Measurements from ENCODE around the gene MAP1LC3C. TPM values are rescaled to one million over a fixed set of nuclear protein-coding genes. Genes with fewer than 3 reads are reported as not detected.
"Not testable (repeated sequence)": the region's sequence is repeated elsewhere in the genome, so short reads cannot be mapped to it uniquely, and the experiment has no call there.

MAP1LC3C gene
- total RNA-seq, 1 experiment from 2014 or later: not detected

DNA sequence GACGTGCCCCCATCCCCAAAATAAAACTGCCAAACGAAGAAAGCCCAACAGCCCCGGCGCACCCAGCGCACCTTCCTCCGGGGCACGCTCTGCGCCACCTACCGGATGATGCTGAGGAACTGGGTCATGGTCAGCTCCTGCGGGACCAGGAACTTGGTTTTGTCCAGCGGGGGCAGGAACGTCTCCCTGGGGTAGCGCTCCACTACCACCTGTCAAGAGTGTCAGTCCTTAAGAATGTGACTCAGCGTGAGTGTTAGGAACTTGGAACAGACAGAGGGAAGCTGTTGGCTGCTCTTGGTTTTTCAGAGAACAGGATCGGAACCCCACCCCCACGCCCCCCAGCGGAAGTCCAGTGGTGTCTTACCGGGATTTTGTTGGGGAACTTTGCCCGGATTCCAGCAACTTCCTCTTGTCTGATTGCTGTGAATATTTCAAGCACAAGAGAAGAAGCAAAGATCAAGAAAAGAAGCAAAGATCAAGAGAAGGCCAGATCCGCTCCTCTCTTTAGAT lies 431 bp downstream of the MAP1LC3C start:
- peak; percentile 75 for DNase-seq (ENCODE audit: low read depth)
- in situ Hi-C loops (cut with HindIII; ENCODE audit: low pct_unique_long_range_greater_than_20kb, low sequenced_read_pairs): no loop called here

DNA sequence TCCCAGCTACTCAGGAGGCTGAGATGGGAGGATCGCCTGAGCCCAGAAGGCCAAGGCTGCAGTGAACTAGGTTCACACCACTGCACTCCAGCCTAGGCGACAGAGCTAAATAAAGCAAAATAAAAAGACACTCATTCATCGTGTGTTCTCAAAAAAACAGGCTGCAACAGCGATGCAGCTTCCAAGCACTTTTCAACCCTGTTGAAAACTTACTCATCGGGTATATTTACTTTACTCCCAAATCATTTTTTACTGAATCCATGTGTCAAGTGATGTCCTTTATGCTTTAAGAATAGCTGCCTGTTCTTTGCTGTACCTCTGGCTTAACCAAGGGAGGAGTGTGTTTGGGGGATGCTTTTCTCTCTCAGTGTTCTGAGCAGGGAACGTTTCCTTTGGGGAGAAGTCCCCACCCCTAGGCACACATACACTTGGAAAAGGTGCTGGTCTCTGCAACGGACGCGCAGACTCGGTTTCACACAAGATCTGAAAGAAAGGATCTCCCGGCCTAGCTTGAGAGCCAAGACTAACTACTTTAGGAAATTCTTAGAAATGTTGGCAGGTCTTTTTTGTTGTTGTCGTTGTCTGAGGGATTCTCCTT lies 1.4 kb downstream of the MAP1LC3C start:
- no peak for DNase-seq (ENCODE audit: low read depth)
- in situ Hi-C loops (cut with HindIII; ENCODE audit: low pct_unique_long_range_greater_than_20kb, low sequenced_read_pairs): no loop called here

- in situ Hi-C loops (cut with HindIII; ENCODE audit: low pct_unique_long_range_greater_than_20kb, low sequenced_read_pairs): no loop called here
- DNase-seq (ENCODE audit: low read depth): no peak
These were observed 4.7 kb downstream of the MAP1LC3C start for GRCh38 chr1:241994171-241994570.

DNA sequence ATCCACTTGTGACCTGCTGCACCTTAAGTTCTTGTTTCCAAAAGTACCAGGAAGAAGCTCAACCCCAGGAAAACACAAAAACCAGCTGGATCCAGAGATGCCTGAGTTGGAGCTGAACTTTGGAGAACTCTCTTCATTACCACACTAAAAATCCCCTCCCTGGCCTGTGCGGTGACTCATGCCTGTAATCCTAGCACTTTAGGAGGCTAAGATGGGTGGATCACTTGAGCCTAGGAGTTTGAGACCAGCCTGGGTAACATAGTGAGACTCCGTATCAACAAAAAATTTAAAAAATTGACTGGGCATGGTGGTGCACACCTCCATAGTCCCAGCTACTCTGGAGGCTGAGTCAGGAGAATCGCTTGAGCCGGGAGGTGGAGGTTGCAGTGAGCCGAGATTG lies 6.2 kb downstream of the MAP1LC3C start:
- in situ Hi-C loops (cut with HindIII; ENCODE audit: low pct_unique_long_range_greater_than_20kb, low sequenced_read_pairs): no loop called here
- DNase-seq (ENCODE audit: low read depth): no peak

DNA sequence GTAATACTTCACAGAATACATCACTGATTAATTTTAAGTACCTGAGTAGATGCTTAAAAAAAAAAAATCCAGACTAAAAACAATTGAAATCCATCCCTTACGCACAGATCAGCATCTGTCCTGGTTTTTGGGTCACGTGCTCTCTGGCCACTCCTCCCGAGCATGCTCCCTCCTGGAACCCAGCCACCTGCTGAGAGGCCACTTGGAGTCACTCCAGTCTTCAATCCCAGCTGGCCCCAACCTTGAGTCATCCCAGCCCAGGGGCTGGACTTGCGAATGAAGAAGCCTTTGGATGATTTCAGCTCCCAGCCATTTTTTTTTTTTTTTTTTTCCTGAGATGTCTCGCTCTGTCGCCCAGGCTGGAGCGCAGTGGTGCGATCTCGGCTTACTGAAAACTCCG lies 8.9 kb downstream of the MAP1LC3C start:
- in situ Hi-C loops (cut with HindIII; ENCODE audit: low pct_unique_long_range_greater_than_20kb, low sequenced_read_pairs): no loop called here
- DNase-seq (ENCODE audit: low read depth): peak; percentile 97

- DNase-seq (ENCODE audit: low read depth); in situ Hi-C loops (cut with HindIII; ENCODE audit: low pct_unique_long_range_greater_than_20kb, low sequenced_read_pairs): not testable (repeated sequence)
These were observed 10.4 kb downstream of the MAP1LC3C start for GRCh38 chr1:241988389-241988930.

- in situ Hi-C loops (cut with HindIII; ENCODE audit: low pct_unique_long_range_greater_than_20kb, low sequenced_read_pairs): no loop called here
- peak; percentile 35 for DNase-seq (ENCODE audit: low read depth)
These were observed 13.1 kb downstream of the MAP1LC3C start for GRCh38 chr1:241985787-241986186.

DNA sequence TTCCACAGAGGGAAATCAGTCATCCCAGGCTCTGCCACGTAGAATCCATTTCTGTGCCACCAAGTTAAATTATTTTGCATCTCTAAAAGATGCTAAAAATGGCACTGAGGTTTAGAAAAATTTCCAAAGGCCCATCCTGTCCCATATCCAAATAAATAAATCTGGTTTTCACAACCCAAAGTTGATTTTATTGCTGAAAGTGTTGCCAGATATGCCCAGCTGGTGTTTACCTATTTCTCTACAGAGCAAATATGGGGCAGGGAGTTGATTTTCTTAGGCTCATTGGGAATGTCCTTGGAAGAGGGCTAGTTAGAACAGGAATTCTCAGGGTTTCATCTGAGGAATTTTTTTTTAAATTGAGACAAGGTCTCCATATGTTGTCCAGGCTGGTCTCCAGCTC lies 19.0 kb downstream of the MAP1LC3C start:
- DNase-seq (ENCODE audit: low read depth): no peak
- in situ Hi-C loops (cut with HindIII; ENCODE audit: low pct_unique_long_range_greater_than_20kb, low sequenced_read_pairs): no loop called here

DNA sequence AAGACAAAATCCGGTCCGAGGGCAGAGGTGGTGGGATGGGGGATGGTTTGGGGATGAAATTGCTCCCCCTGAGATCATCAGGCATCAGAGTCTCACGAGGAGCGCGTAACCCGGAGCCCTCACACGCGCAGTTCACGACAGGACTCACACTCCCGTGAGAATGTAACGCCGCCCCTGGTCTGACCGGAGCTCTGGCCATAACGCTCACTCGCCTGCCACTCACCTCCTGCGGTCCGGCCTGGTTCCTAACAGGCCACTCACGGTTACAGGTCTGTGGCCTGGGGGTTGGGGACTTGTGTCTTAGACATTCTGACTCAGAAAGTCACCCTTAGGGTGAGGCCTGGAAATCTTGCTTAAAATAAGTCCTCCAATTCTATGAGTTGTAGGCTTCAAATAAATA lies 19.8 kb downstream of the MAP1LC3C start:
- in situ Hi-C loops (cut with HindIII; ENCODE audit: low pct_unique_long_range_greater_than_20kb, low sequenced_read_pairs): no loop called here

DNA sequence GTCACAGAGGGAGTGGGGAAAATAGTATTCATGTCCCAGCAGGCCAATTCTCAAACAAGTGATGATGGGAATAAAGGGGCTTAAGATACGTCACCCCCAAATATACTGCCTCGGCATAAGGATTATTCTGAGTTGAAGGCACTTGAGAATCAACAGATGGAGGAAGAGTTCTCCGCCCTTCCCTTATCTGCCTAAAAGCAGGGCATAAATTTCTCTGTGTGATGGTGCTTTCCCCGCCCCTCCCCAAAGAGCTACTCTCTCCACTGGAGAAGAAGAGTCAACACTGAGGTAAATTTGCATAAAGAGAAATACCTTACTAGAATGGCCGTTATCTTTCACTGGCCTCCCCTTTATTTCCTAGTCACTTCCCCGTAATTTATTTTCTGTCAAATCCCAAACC lies 22.7 kb downstream of the MAP1LC3C start:
- DNase-seq (ENCODE audit: low read depth): no peak
- in situ Hi-C loops (cut with HindIII; ENCODE audit: low pct_unique_long_range_greater_than_20kb, low sequenced_read_pairs): no loop called here

More for the DNA sequence above, 19.8 kb downstream of the MAP1LC3C start:
- DNase-seq (ENCODE audit: low read depth): no peak

- DNase-seq (ENCODE audit: low read depth): no peak
- in situ Hi-C loops (cut with HindIII; ENCODE audit: low pct_unique_long_range_greater_than_20kb, low sequenced_read_pairs): no loop called here
These were observed 26.1 kb downstream of the MAP1LC3C start for GRCh38 chr1:241972703-241973369.

DNA sequence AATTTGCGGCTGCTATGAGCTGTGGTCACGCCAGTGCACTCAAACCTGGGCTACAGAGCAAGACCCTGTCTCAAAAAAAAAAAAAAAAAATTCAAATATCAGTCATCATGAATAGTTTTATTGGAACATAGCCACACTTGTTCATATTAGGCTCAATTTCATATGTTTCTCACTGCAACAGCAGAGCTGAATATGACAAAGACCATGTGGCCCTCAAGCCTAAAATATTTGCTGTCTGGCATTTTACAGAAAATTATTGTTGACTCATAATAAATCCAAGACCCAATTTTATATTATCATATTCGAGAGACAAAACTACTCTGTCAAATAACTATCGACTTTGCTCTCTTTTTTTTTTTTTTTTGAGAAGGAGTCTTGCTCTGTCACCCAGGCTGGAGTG lies 30.3 kb downstream of the MAP1LC3C start:
- in situ Hi-C loops (cut with HindIII; ENCODE audit: low pct_unique_long_range_greater_than_20kb, low sequenced_read_pairs): no loop called here
- no peak for DNase-seq (ENCODE audit: low read depth)

GRCh38 chr1:241964550-241965282 lies 34.2 kb downstream of the MAP1LC3C start:
- in situ Hi-C loops (cut with HindIII; ENCODE audit: low pct_unique_long_range_greater_than_20kb, low sequenced_read_pairs): no loop called here

GRCh38 chr1:241963722-241964121 lies 35.2 kb downstream of the MAP1LC3C start:
- in situ Hi-C loops (cut with HindIII; ENCODE audit: low pct_unique_long_range_greater_than_20kb, low sequenced_read_pairs): no loop called here
- no peak for DNase-seq (ENCODE audit: low read depth)

More at GRCh38 chr1:241964550-241965282, 34.2 kb downstream of the MAP1LC3C start:
- DNase-seq (ENCODE audit: low read depth): no peak

GRCh38 chr1:241962153-241962552 lies 36.7 kb downstream of the MAP1LC3C start:
- in situ Hi-C loops (cut with HindIII; ENCODE audit: low pct_unique_long_range_greater_than_20kb, low sequenced_read_pairs): no loop called here

GRCh38 chr1:241957692-241958494 lies 41.0 kb downstream of the MAP1LC3C start, which contains the start of gene BECN2:
Gene BECN2, plus strand, starts transcription at chr1:241957767. Its CDS starts 0 bp downstream, at chr1:241957767.
- no peak for DNase-seq (ENCODE audit: low read depth)
- in situ Hi-C loops (cut with HindIII; ENCODE audit: low pct_unique_long_range_greater_than_20kb, low sequenced_read_pairs): no loop called here

More at GRCh38 chr1:241962153-241962552, 36.7 kb downstream of the MAP1LC3C start:
- no peak for DNase-seq (ENCODE audit: low read depth)

DNA sequence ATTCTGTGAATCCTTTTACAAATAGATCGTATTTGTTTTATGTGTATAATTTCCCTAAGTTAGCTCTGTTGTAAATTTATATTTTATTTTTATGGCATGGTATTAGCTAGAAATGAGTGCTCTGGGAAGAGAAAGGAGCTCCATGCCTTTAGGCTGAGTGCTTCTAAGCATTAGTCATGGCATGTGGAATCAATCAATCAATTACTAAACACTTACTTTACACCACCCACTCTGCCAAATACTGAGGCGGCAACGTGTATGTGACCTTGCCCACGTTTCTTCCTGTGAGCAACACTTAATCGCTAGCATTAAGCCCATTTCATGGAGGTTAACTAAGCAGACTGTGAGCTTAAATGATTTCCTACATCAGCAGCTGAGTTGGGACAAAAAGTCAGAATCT lies 48.5 kb downstream of the MAP1LC3C start:
- in situ Hi-C loops (cut with HindIII; ENCODE audit: low pct_unique_long_range_greater_than_20kb, low sequenced_read_pairs): no loop called here
- no peak for DNase-seq (ENCODE audit: low read depth)

DNA sequence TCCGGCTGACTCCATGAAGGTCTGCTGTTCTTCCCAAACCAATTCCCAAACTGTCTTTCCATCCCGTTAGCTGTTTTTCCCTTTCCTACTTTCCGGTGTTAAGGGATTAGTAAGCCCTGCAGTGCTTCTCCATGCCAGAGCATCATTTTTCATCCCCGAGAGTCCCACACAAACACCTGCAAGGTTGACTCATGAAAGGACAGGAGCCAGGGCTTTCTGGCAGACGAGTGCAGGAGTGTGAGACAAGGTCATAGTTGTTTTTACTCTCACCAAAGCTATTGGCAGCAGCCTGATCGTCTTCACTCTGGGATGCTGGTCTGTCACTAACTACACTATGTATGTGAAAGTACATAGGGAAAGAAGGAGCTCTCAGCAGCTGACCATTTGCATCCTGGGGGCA lies 51.5 kb downstream of the MAP1LC3C start:
- DNase-seq (ENCODE audit: low read depth): no peak
- in situ Hi-C loops (cut with HindIII; ENCODE audit: low pct_unique_long_range_greater_than_20kb, low sequenced_read_pairs): no loop called here

Data from Caki2 (cell line).